ENCODE measurements around the gene NQO1.

NQO1 gene

GRCh38 chr16:69706256-69706974, 19.9 kb downstream of the NQO1 start:
- no peak for DNase-seq (ENCODE audit: low spot score)

GRCh38 chr16:69703638-69704037, 22.7 kb downstream of the NQO1 start:
- no peak for DNase-seq (ENCODE audit: low spot score)

GRCh38 chr16:69701866-69702265, 24.5 kb downstream of the NQO1 start:
- DNase-seq (ENCODE audit: low spot score), result no peak

DNA sequence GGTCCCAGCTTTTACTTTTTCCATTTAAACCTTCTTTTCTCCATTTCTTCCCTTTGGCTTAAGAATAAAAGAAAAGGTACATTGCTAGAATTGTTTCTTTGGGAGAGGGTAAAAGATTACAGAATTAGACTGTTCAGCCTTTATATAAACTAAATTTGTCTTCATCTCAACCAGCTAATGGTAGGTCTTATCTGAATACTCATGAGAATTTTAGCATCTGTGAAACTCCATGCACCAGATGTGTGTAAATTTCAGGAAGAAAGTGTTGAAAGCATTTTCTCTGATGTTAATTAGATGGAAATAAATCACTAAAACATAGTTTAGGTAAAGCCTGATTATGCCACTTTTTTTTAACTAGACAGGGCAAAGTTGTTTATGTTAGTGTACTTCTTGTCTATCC, 24.9 kb downstream of the NQO1 start:
- no peak for DNase-seq (ENCODE audit: low spot score)

DNA sequence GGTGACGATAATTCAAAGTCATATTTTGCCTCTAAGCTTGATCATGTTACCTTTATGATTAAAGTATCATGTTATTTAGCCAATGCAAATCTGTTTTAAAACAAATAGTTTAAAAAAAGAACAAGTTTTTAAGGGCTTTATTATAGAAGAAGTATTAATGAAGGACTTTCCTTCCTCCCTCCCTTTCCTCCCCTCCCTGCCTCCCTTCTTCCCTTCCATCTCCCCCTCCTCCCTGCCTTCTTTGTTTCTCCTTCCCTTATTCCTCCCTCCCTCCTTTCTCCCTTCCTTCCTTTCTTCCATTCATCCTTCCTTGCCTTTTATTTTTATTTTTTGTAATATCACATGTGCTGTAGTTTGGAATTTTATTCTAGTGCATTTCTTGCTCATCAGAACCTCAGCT, 26.4 kb downstream of the NQO1 start:
- DNase-seq (ENCODE audit: low spot score), result no peak

DNA sequence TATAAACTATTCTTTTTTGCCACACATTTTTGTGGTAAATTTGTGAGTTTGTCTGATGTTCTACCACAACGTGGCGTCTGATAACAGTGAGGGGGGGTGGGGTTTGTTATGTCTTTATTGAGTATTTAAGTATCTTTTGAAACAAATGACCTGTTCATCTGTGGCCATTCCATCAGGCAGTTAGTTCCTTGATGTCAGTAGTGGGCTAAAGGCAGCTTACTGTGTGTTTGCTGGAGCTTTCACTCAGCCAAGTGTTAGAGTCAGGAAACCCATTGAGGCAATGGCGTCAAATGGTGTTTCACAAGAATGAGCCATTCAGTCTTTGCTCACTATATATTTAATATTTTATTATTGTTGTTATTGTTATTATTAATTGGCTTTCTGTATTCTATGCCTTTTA, 28.0 kb downstream of the NQO1 start:
- no peak for DNase-seq (ENCODE audit: low spot score)

GRCh38 chr16:69693916-69694315, 32.4 kb downstream of the NQO1 start:
- DNase-seq (ENCODE audit: low spot score), result no peak

DNA sequence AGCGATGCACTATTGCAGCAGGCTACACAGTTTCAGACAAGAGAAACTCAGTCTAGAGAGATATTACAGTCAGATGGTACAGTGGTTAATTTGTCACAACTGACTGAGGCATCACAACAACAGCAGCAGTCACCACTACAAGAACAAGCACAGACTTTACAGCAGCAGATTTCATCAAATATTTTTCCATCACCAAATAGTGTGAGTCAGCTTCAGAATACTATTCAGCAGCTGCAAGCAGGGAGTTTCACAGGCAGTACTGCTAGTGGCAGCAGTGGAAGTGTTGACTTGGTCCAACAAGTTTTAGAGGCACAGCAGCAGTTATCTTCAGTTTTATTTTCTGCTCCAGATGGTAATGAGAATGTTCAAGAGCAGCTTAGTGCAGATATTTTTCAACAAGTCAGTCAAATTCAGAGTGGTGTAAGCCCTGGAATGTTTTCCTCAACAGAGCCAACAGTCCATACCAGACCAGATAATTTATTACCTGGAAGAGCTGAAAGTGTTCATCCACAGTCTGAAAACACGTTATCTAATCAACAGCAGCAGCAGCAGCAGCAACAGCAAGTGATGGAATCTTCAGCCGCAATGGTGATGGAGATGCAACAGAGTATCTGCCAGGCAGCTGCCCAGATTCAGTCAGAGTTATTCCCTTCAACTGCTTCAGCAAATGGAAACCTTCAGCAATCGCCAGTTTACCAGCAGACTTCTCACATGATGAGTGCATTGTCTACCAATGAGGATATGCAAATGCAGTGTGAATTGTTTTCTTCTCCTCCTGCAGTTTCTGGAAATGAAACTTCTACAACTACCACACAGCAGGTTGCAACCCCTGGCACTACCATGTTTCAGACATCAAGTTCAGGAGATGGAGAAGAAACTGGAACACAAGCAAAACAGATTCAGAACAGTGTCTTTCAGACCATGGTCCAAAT, 34.1 kb downstream of the NQO1 start:
- DNase-seq (ENCODE audit: low spot score), result no peak

DNA sequence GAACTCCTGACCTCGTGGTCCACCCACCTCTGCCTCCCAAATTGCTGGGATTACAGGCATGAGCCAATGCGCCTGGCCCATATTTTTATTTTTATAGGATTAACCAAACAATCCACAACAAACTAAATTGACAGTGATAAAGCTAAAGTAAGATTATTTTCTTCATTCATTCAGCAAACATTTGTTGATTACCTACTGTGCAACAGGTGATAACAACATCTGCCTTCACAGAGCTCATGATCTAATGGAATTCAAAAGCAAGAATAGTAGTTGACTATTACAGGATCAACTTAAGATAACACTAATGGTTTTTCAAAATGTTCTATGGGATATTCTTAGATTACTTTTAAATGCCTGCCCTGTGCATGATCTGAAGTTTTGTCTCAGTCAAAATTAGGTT, 37.8 kb downstream of the NQO1 start:
- DNase-seq (ENCODE audit: low spot score), result no peak

DNA sequence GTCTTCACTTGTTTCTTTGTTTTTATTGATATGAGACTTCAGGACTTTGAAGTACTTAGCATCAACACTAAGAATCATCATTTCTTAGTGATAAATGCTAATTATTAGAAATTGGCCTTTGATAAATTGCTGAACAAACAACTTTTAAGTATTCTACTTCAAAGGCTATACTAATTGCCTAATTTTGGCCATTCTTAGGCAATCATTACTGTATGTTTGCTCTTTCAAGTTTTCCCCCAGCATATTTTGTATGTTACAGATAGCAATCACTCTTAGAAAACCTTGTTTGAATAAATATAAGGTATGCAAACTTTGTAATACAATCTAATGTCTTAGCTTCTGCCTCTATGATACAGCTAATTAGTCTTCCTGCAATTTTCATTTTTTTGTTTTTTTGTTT, 46.0 kb downstream of the NQO1 start:
- no peak for DNase-seq (ENCODE audit: low spot score)

DNA sequence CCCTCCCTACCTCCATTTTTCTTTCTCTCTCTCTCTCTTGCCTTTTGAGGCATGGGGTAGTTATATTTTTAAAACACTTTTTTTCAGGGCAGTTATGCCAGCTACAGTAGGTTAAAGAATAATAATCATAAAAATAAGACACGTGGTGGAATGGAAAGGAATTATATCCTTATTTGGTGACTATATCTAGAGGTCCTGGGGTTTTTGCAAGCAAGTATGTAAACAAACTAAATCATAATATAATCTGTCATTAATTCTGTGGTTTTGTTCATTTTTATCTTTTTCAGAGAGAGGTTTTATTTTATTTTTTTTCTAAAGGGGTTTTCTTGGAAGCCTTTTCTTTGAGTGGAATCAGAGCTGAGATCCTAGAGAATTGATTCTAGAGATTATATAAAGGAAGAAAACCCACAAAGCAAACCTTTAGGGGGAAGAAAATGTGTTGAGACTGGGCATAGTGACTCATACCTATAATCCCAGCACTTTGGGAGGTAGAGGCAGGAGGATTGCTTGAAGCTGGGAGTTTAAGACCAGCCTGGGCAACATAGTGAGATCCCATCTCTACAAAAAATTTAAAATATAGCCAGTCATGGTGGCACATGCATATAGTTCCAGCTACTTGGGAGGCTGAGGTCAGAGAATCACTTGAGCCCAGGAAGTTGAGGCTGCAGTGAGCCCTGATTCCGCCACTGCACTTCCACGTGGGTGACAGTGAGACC, 53.2 kb downstream of the NQO1 start:
- DNase-seq (ENCODE audit: low spot score), result no peak

- DNase-seq (ENCODE audit: low spot score), result no peak
These were observed 53.9 kb downstream of the NQO1 start for GRCh38 chr16:69672315-69672997.

DNA sequence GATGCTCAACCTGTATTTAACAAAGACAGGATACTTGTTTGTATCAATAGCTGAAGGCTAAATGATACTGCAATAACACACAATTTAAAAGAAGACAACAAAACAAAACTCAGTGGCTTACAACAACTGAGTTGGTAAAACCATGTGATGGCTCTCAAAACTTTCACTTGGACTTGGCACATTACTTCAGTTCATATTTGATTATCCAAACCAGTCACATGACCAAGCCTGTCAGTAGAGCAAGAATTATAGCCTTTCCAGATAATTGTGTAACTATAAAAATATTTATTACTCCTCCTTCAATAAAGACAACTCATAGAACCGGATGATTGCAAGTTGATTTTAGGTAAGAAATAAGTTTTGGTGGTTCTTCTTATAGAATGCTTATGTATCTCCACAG, 56.8 kb downstream of the NQO1 start:
- no peak for DNase-seq (ENCODE audit: low spot score)

DNA sequence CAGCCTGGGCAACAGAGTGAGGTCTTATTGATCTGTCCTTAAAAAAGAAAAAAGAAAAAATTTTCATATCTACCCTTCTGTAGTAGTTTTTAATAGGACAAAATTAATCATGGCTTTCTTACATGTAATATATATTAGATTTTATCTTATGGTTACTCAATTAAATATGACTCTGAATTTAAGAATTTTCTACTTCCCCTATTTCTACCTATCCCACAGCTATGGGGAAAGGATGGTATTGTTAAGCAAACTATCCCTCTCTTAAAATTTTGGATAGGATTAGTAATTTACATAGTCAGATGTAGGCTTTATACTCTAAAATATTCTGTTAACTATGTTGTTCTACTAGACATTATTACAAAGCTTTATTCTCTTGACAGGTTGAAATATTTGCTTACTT, 62.5 kb downstream of the NQO1 start:
- no peak for DNase-seq (ENCODE audit: low spot score)

DNA sequence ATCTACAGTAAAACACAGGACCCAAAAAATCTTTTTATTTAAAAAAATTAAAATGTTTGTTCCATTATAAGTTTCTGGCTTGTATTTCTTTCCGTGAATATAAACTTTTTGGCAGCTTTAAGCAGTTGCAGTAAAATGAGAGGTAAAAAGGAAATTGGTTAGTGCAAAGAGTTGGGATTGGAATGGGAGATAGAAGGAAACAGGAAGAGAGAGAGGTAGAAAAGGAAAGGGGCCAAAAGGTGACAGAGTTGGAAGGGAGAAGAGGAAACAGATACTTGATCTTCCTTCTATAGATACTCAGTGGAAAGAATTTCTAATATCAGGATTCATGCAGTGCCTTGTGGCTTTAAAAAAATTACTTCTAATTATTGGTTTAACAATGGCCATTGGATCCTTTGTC, 63.5 kb downstream of the NQO1 start:
- DNase-seq (ENCODE audit: low spot score), result no peak

- DNase-seq (ENCODE audit: low spot score), result no peak
These were observed 66.2 kb downstream of the NQO1 start for GRCh38 chr16:69660166-69660565.
